Hepatocyte (in vitro differentiated cells): Measurements from ENCODE around the gene HERC6.

Experiments used
- EZH2 ChIP-seq: fragments of 200-600 bp; sonication (generic); IDR thresholded peaks from 2 replicates; pipeline ENCODE4 v1.6.1; 2016; ENCODE audit warnings: antibody characterized with exemption, mild to moderate bottlenecking, borderline replicate concordance
- EZH2phosphoT487 ChIP-seq: fragments of 200-600 bp; sonication (generic); IDR thresholded peaks from one replicate; pipeline ENCODE4 v1.6.1; 2018; ENCODE audit warnings: antibody characterized with exemption, mild to moderate bottlenecking, low read depth, moderate library complexity; ENCODE audit not compliant: unreplicated experiment, severe bottlenecking
- TF ChIP-seq, protein P1 (sequence below): fragments of 200-600 bp; sonication (generic); IDR thresholded peaks from 2 replicates; pipeline ENCODE4 v1.5.1; 2016; ENCODE audit warnings: antibody characterized with exemption, mild to moderate bottlenecking; ENCODE audit not compliant: poor library complexity

DNA sequence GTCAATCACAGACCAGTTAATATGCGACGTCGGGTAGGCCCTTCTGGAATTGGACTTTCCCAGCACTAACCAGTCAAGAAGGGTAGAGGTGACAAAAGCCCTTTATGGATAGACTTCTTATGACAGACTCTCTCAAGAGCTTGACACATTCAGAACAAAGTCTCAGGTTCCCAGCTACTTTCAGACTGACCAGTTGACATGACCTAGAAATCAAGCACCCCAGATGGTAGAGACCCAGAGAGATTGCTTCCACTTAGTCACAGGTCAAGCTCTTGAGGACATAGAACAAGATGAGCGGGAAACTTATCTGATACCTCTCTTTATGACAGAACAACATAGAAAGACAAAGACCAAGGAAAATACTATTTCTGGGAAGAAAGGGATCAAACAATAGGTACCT lies 21.4 kb upstream of the HERC6 start:
- TF ChIP-seq, protein P1, sequence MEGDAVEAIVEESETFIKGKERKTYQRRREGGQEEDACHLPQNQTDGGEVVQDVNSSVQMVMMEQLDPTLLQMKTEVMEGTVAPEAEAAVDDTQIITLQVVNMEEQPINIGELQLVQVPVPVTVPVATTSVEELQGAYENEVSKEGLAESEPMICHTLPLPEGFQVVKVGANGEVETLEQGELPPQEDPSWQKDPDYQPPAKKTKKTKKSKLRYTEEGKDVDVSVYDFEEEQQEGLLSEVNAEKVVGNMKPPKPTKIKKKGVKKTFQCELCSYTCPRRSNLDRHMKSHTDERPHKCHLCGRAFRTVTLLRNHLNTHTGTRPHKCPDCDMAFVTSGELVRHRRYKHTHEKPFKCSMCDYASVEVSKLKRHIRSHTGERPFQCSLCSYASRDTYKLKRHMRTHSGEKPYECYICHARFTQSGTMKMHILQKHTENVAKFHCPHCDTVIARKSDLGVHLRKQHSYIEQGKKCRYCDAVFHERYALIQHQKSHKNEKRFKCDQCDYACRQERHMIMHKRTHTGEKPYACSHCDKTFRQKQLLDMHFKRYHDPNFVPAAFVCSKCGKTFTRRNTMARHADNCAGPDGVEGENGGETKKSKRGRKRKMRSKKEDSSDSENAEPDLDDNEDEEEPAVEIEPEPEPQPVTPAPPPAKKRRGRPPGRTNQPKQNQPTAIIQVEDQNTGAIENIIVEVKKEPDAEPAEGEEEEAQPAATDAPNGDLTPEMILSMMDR = no peak
- no peak for TF ChIP-seq EZH2
- no peak for TF ChIP-seq EZH2phosphoT487
